B cell (primary cell): ENCODE data around the gene POGLUT2.

ENCODE experiments used
- CTCF ChIP-seq: fragments of 200-600 bp; IDR thresholded peaks from one replicate; pipeline ENCODE4 v1.8.0; 2022; ENCODE audit warnings: antibody characterized with exemption, mild to moderate bottlenecking
- EZH2 ChIP-seq: IDR thresholded peaks from 2 replicates; pipeline ENCODE4 v1.6.1; 2012; ENCODE audit warnings: borderline replicate concordance, low read depth, mild to moderate bottlenecking, moderate library complexity, low read length; ENCODE audit not compliant: insufficient read depth, poor library complexity, severe bottlenecking

GRCh38 chr13:102781591-102781990 is 17.2 kb downstream of the POGLUT2 start:
- TF ChIP-seq CTCF (no peak), EZH2 (no peak)
